Spleen (tissue), 11 donors: ENCODE measurements around the gene SUCO. TPM values are rescaled to one million over a fixed set of nuclear protein-coding genes. Genes with fewer than 3 reads are reported as not detected.

Source experiments
- DNase-seq: peaks from one replicate; pipeline ENCODE4 v3.0.0-alpha.2; 2020
- H3K27ac ChIP-seq, 8 donors: fragments of 200-600 bp; sonication (generic) in 7 of 8; 1 replicate in 4 of 8; 2 replicates in 4 of 8; pipeline versions ENCODE4 v1.5.0 to v1.8.0; 2016 to 2021; ENCODE audit warnings: inconsistent platforms in 4 of 8, mild to moderate bottlenecking in 4 of 8, moderate library complexity in 1 of 8
- H3K27me3 ChIP-seq, 7 donors: fragments of 200-600 bp; sonication (generic) in 6 of 7; replicated peaks in 1 of 7; 1 replicate in 4 of 7; 2 replicates in 3 of 7; pipeline versions ENCODE4 v1.5.0 to v1.8.0; 2016 to 2021; ENCODE audit warnings: inconsistent platforms in 3 of 7, mild to moderate bottlenecking in 1 of 7
- H3K36me3 ChIP-seq, 6 donors: fragments of 200-600 bp; sonication (generic) in 5 of 6; 1 replicate in 4 of 6; 2 replicates in 2 of 6; pipeline versions ENCODE4 v1.5.0 to v1.8.0; 2016 to 2021; ENCODE audit warnings: inconsistent platforms in 2 of 6
- H3K4me1 ChIP-seq, 6 donors: fragments of 200-600 bp; sonication (generic) in 5 of 6; 1 replicate in 3 of 6; 2 replicates in 3 of 6; pipeline versions ENCODE4 v1.5.0 to v1.8.0; 2016 to 2021; ENCODE audit warnings: inconsistent platforms in 3 of 6
- H3K4me3 ChIP-seq, 8 donors: fragments of 200-600 bp; sonication (generic) in 7 of 8; 1 replicate in 4 of 8; 2 replicates in 4 of 8; pipeline versions ENCODE4 v1.5.0 to v1.8.0; 2016 to 2021; ENCODE audit warnings: inconsistent platforms in 4 of 8, mild to moderate bottlenecking in 4 of 8, moderate library complexity in 2 of 8
- H3K9me3 ChIP-seq, 8 donors: fragments of 200-600 bp; sonication (generic) in 7 of 8; 1 replicate in 4 of 8; 2 replicates in 4 of 8; pipeline versions ENCODE4 v1.5.0 to v1.8.0; 2016 to 2021; ENCODE audit warnings: inconsistent platforms in 4 of 8
- CTCF ChIP-seq, 11 experiments: fragments of 200-600 bp in 7 of 11; fragments of 450-650 bp in 4 of 11; sonication (generic) in 4 of 11; IDR thresholded peaks in 8 of 11; conservative IDR thresholded peaks in 3 of 11; 1 replicate in 7 of 11; 2 replicates in 4 of 11; pipeline versions ENCODE4 v1.4.0 to v1.8.0; 2016 to 2021; ENCODE audit warnings: antibody characterized with exemption in 11 of 11, inconsistent platforms in 4 of 11, mild to moderate bottlenecking in 1 of 11
- POLR2A ChIP-seq, 3 donors: fragments of 450-650 bp; IDR thresholded peaks; one replicate each; pipeline ENCODE4 v1.5.1; 2017; ENCODE audit warnings: antibody characterized with exemption in 3 of 3, mild to moderate bottlenecking in 1 of 3
- POLR2AphosphoS5 ChIP-seq, 3 donors: sonication (generic); formaldehyde crosslinking; IDR thresholded peaks; one replicate each; pipeline ENCODE4 v1.5.1; 2017; ENCODE audit warnings: antibody characterized with exemption in 3 of 3
- WGBS, 5 donors: extraction: QIAGEN DNeasy Blood & Tissue Kit in 3 of 5; methylation state at CpG; one replicate each; pipeline versions ENCODE4 v1.1.5 to v1.1.7; 2013 to 2018; 5-methylcytosine and 5-hydroxymethylcytosine counted together
- intact Hi-C: fragments of 100-400 bp; cut with DNase I; formaldehyde crosslinking; loops from one replicate; pipeline ENCODE4 v1.15.0; 2023; ENCODE audit warnings: low total_unique reads
- polyA plus RNA-seq, 3 donors: library from polyadenylated mRNA; stranded (reverse); fragments of 200-250 nt; gene quantifications; one replicate each; pipeline ENCODE4 v1.2.1, GENCODE V29; 2013
- total RNA-seq, 7 donors: library from RNA; depleted of rRNA in 3 of 7; stranded (reverse); fragments of >200 nt in 3 of 7; fragmentation: NEBNext Ultra II Directional in 4 of 7; extraction: Animal tissue kit (Norgen Biotek cat#: 25700) in 4 of 7; gene quantifications; one replicate each; pipeline versions ENCODE4 v1.1.0 to v1.2.1, GENCODE V29; 2016 to 2021
- donor health status: healthy with polysubstance abuse.
- donor health status: DM: no; HTN: no; CAD: no; lungs with moderate emphysema.
- donor health status: DM: no; HTN: no; CAD: no.
- donor health status: Bipolar disorder and iron deficiency.
- donor health status: healthy.
- donor health status: DM: no; HTN: no; CAD: no.
- donor health status: DM: yes; HTN: yes; CAD: no.

The SUCO gene
- total and polyA plus RNA-seq, 10 donors: 7.9 to 59.5 (median 39.5) TPM

GRCh38 chr1:172609528-172609927, 76.6 kb downstream of the SUCO start:
- Histone ChIP-seq H3K27ac (no peak overlapping the region), H3K9me3 (no peaks in the 10 kb centered on the region), H3K4me1 (no peaks in the 10 kb centered on the region), H3K36me3 (peaks cover 3 to 70% (median 18%) of the 10 kb centered on the region in 6 donors), H3K27me3 (no peaks in the 10 kb centered on the region), H3K4me3 (no peak overlapping the region)
- DNase-seq: no peak
- WGBS, 5 donors: 88 to 94% (median 93%) methylated on average over 3 of the region's 3 CpGs
- intact Hi-C loops: no loop called here
- TF ChIP-seq POLR2A (IDR thresholded peaks at IDR 0.05) (no peak), POLR2AphosphoS5 (IDR thresholded peaks at IDR 0.05) (no peak), CTCF (IDR thresholded peaks at IDR 0.05 in 8 of 11, conservative IDR thresholded peaks at IDR 0.05 in 3 of 11) (peak in 5 of 11 experiments; percentile 16 to 31 (median 21))

- WGBS, 5 donors: 83 to 96% (median 94%) methylated on average over 2 of the region's 2 CpGs
These were observed 79.5 kb downstream of the SUCO start for GRCh38 chr1:172612478-172612877.

DNA sequence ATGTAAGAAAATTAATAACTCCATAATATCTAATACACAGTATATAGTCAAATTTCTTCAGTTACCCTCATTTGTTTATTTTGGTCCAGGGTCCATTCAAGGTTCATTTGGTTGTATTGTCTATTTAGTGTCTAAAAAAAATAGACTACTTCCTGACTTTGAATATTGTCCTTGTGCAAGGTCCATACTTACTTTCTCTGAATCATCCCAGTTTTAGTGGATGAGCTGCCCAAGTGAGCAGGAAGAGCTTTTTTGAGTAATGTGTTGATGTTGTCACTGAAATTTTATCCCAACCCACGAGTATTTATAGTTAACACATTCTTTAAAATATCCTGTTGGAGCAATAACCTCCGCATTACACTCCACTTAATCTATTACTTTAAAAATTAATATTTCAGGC, 80.3 kb downstream of the SUCO start:
- 63 to 85% (median 78%) methylated on average over 2 of the region's 2 CpGs for WGBS, 5 donors
- Histone ChIP-seq H3K4me1 (no peaks in the 10 kb centered on the region), H3K27ac (no peak overlapping the region), H3K9me3 (peaks cover 0 to 29% (median 3%) of the 10 kb centered on the region in 8 donors), H3K4me3 (no peak overlapping the region), H3K27me3 (no peaks in the 10 kb centered on the region), H3K36me3 (peaks cover 3 to 42% (median 18%) of the 10 kb centered on the region in 6 donors)
- DNase-seq: no peak
- intact Hi-C loops: no loop called here
- TF ChIP-seq POLR2AphosphoS5 (IDR thresholded peaks at IDR 0.05) (no peak), POLR2A (IDR thresholded peaks at IDR 0.05) (no peak), CTCF (IDR thresholded peaks at IDR 0.05 in 8 of 11, conservative IDR thresholded peaks at IDR 0.05 in 3 of 11) (no peak)

More at GRCh38 chr1:172612478-172612877, 79.5 kb downstream of the SUCO start:
- Histone ChIP-seq H3K9me3 (peaks cover 0 to 21% (median 0%) of the 10 kb centered on the region in 8 donors), H3K36me3 (peaks cover 3 to 45% (median 18%) of the 10 kb centered on the region in 6 donors), H3K4me1 (no peaks in the 10 kb centered on the region), H3K27me3 (no peaks in the 10 kb centered on the region), H3K27ac (no peak overlapping the region), H3K4me3 (no peak overlapping the region)
- no peak for TF ChIP-seq CTCF (IDR thresholded peaks at IDR 0.05 in 8 of 11, conservative IDR thresholded peaks at IDR 0.05 in 3 of 11)
- no peak for TF ChIP-seq POLR2AphosphoS5 (IDR thresholded peaks at IDR 0.05)
- no peak for TF ChIP-seq POLR2A (IDR thresholded peaks at IDR 0.05)
- no peak for DNase-seq
- intact Hi-C loops: no loop called here

GRCh38 chr1:172616195-172616594, 83.2 kb downstream of the SUCO start:
- no peak for DNase-seq
- Histone ChIP-seq H3K36me3 (peaks cover 0 to 13% (median under 1%) of the 10 kb centered on the region in 6 donors), H3K4me3 (no peak overlapping the region), H3K4me1 (no peaks in the 10 kb centered on the region), H3K27ac (no peak overlapping the region), H3K9me3 (peaks cover 3 to 58% (median 31%) of the 10 kb centered on the region in 8 donors), H3K27me3 (no peaks in the 10 kb centered on the region)
- 36 to 68% (median 45%) methylated on average over 1 of the region's 1 CpG for WGBS, 5 donors
- intact Hi-C loops: no loop called here
- TF ChIP-seq POLR2A (IDR thresholded peaks at IDR 0.05) (no peak), POLR2AphosphoS5 (IDR thresholded peaks at IDR 0.05) (no peak), CTCF (IDR thresholded peaks at IDR 0.05 in 8 of 11, conservative IDR thresholded peaks at IDR 0.05 in 3 of 11) (no peak)
